Astrocyte of the spinal cord (primary cell): ENCODE measurements around the gene PRSS57.
A peak's percentile ranks its signal among the peaks of the same experiment; 100 is the strongest.

Experiments
- DNase-seq: peaks from one replicate; pipeline ENCODE4 v3.0.0; 2011; ENCODE audit warnings: low read depth, low spot score
- H3K4me3 ChIP-seq: 2 replicates; pipeline ENCODE4 v1.5.1; 2011; ENCODE audit warnings: low read depth, mild to moderate bottlenecking, low read length, moderate library complexity
- CTCF ChIP-seq: IDR thresholded peaks from 2 replicates; pipeline ENCODE4 v1.5.1; 2012; ENCODE audit warnings: low read depth, mild to moderate bottlenecking, low read length, inconsistent platforms
- in situ Hi-C: cut with HindIII; loops from 2 replicates; pipeline ENCODE4 v1.10.0; 2017; ENCODE audit warnings: low sequenced_read_pairs

The PRSS57 gene

GRCh38 chr19:660793-661426, 34.3 kb downstream of the PRSS57 start:
- TF ChIP-seq CTCF: no peak
- in situ Hi-C loops: no loop called here
- H3K4me3 ChIP-seq: peak overlapping the region; percentile 76
- no peak for DNase-seq

- no peak for TF ChIP-seq CTCF
- H3K4me3 ChIP-seq: no peak overlapping the region
- in situ Hi-C loops: no loop called here
- no peak for DNase-seq
Measured at GRCh38 chr19:658916-659839, 36.1 kb downstream of the PRSS57 start.

- DNase-seq: no peak
- no peak for TF ChIP-seq CTCF
- H3K4me3 ChIP-seq: no peak overlapping the region
- in situ Hi-C loops: no loop called here
Measured at GRCh38 chr19:658059-658839, 37.0 kb downstream of the PRSS57 start.

GRCh38 chr19:657611-658010, 37.6 kb downstream of the PRSS57 start:
- H3K4me3 ChIP-seq: no peak overlapping the region
- in situ Hi-C loops: no loop called here

GRCh38 chr19:656751-657559, 38.3 kb downstream of the PRSS57 start:
- H3K4me3 ChIP-seq: no peak overlapping the region
- in situ Hi-C loops: no loop called here
- DNase-seq: no peak
- TF ChIP-seq CTCF: no peak

More at GRCh38 chr19:657611-658010, 37.6 kb downstream of the PRSS57 start:
- DNase-seq: no peak
- TF ChIP-seq CTCF: no peak

- in situ Hi-C loops: no loop called here
- DNase-seq: no peak
- no peak for TF ChIP-seq CTCF
- no peak overlapping the region for H3K4me3 ChIP-seq
Measured at GRCh38 chr19:655691-656090, 39.6 kb downstream of the PRSS57 start.
